ENCODE measurements around the gene EREG.

The EREG gene

GRCh38 chr4:74376888-74377483 is 12.0 kb downstream of the EREG start:
- TF ChIP-seq EZH2phosphoT487 (IDR thresholded peaks at IDR 0.05; ENCODE audit: low read depth) (no peak), CTCF (IDR thresholded peaks at IDR 0.05; ENCODE audit: low read depth, low read length) (peak; percentile 70)
- Histone ChIP-seq H3K4me1 (ENCODE audit: low read length) (no peaks in the 10 kb centered on the region), H3K9me3 (ENCODE audit: insufficient read depth, low read length) (no peaks in the 10 kb centered on the region), H3K36me3 (replicated peaks; ENCODE audit: low read depth, low read length) (no peaks in the 10 kb centered on the region), H3K27me3 (ENCODE audit: low read depth, low read length) (no peaks in the 10 kb centered on the region), H2AFZ (ENCODE audit: low read depth, low read length) (no peak overlapping the region), H4K20me1 (ENCODE audit: insufficient read depth, low read length) (no peaks in the 10 kb centered on the region), H3K27ac (ENCODE audit: low read length) (no peak overlapping the region), H3K9ac (ENCODE audit: low read length) (no peak overlapping the region), H3K4me2 (ENCODE audit: low read length) (no peak overlapping the region), H3K79me2 (ENCODE audit: low read length) (no peaks in the 10 kb centered on the region), H3K4me3 (ENCODE audit: low read length) (no peak overlapping the region)

DNA sequence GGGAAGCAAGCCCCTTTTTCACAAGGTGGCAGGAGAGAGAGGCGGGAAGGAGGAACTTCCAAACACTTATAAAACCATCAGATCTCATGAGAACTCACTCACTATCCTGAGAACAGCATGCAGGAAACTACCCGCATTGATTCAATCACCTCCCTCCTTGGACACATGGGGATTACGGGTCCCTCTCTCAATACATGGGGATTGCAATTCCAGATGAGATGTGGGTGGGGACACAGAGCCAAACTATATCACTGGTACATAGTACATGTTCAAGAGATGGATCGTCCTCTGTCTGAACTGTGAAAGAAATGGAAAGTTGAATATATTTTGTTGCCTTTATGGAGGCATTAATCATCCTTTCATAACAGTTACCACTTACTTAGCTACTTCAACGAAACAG is 12.8 kb downstream of the EREG start:
- H3K9ac ChIP-seq (ENCODE audit: low read length): no peak overlapping the region
- H3K27ac ChIP-seq (ENCODE audit: low read length): no peak overlapping the region

GRCh38 chr4:74378573-74378972 is 13.6 kb downstream of the EREG start:
- Histone ChIP-seq H4K20me1 (ENCODE audit: insufficient read depth, low read length) (no peaks in the 10 kb centered on the region), H3K36me3 (replicated peaks; ENCODE audit: low read depth, low read length) (no peaks in the 10 kb centered on the region), H3K27ac (ENCODE audit: low read length) (no peak overlapping the region), H2AFZ (ENCODE audit: low read depth, low read length) (no peak overlapping the region), H3K4me1 (ENCODE audit: low read length) (no peaks in the 10 kb centered on the region), H3K27me3 (ENCODE audit: low read depth, low read length) (no peaks in the 10 kb centered on the region), H3K9me3 (ENCODE audit: insufficient read depth, low read length) (no peaks in the 10 kb centered on the region), H3K4me2 (ENCODE audit: low read length) (no peak overlapping the region), H3K79me2 (ENCODE audit: low read length) (no peaks in the 10 kb centered on the region), H3K9ac (ENCODE audit: low read length) (no peak overlapping the region), H3K4me3 (ENCODE audit: low read length) (no peak overlapping the region)
- TF ChIP-seq EZH2phosphoT487 (IDR thresholded peaks at IDR 0.05; ENCODE audit: low read depth): no peak

More for the DNA sequence above, 12.8 kb downstream of the EREG start:
- no peaks in the 10 kb centered on the region for H3K9me3 ChIP-seq (ENCODE audit: insufficient read depth, low read length)
- no peaks in the 10 kb centered on the region for H4K20me1 ChIP-seq (ENCODE audit: insufficient read depth, low read length)
- no peaks in the 10 kb centered on the region for H3K36me3 ChIP-seq (replicated peaks; ENCODE audit: low read depth, low read length)
- TF ChIP-seq CTCF (IDR thresholded peaks at IDR 0.05; ENCODE audit: low read depth, low read length): no peak
- TF ChIP-seq EZH2phosphoT487 (IDR thresholded peaks at IDR 0.05; ENCODE audit: low read depth): no peak
- no peaks in the 10 kb centered on the region for H3K4me1 ChIP-seq (ENCODE audit: low read length)
- H2AFZ ChIP-seq (ENCODE audit: low read depth, low read length): no peak overlapping the region
- H3K4me2 ChIP-seq (ENCODE audit: low read length): no peak overlapping the region
- H3K4me3 ChIP-seq (ENCODE audit: low read length): no peak overlapping the region
- H3K79me2 ChIP-seq (ENCODE audit: low read length): no peaks in the 10 kb centered on the region
- no peaks in the 10 kb centered on the region for H3K27me3 ChIP-seq (ENCODE audit: low read depth, low read length)

GRCh38 chr4:74379912-74380311 is 15.0 kb downstream of the EREG start:
- Histone ChIP-seq H3K36me3 (replicated peaks; ENCODE audit: low read depth, low read length) (no peaks in the 10 kb centered on the region), H3K79me2 (ENCODE audit: low read length) (no peaks in the 10 kb centered on the region), H3K4me1 (ENCODE audit: low read length) (no peaks in the 10 kb centered on the region), H3K27me3 (ENCODE audit: low read depth, low read length) (no peaks in the 10 kb centered on the region), H3K9ac (ENCODE audit: low read length) (no peak overlapping the region), H2AFZ (ENCODE audit: low read depth, low read length) (no peak overlapping the region), H4K20me1 (ENCODE audit: insufficient read depth, low read length) (no peaks in the 10 kb centered on the region), H3K4me2 (ENCODE audit: low read length) (no peak overlapping the region), H3K27ac (ENCODE audit: low read length) (no peak overlapping the region), H3K4me3 (ENCODE audit: low read length) (no peak overlapping the region), H3K9me3 (ENCODE audit: insufficient read depth, low read length) (no peaks in the 10 kb centered on the region)
- no peak for TF ChIP-seq CTCF (IDR thresholded peaks at IDR 0.05; ENCODE audit: low read depth, low read length)
- TF ChIP-seq EZH2phosphoT487 (IDR thresholded peaks at IDR 0.05; ENCODE audit: low read depth): no peak
